HG02610 (cell line): ENCODE measurements around the gene TRIP10.

ENCODE experiments used
- ATAC-seq: cut with Tn5 transposase; IDR thresholded peaks from one replicate; pipeline ENCODE4 v1.9.1; 2021; ENCODE audit warnings: mild to moderate bottlenecking, moderate library complexity; ENCODE audit not compliant: unreplicated experiment

TRIP10 gene

DNA sequence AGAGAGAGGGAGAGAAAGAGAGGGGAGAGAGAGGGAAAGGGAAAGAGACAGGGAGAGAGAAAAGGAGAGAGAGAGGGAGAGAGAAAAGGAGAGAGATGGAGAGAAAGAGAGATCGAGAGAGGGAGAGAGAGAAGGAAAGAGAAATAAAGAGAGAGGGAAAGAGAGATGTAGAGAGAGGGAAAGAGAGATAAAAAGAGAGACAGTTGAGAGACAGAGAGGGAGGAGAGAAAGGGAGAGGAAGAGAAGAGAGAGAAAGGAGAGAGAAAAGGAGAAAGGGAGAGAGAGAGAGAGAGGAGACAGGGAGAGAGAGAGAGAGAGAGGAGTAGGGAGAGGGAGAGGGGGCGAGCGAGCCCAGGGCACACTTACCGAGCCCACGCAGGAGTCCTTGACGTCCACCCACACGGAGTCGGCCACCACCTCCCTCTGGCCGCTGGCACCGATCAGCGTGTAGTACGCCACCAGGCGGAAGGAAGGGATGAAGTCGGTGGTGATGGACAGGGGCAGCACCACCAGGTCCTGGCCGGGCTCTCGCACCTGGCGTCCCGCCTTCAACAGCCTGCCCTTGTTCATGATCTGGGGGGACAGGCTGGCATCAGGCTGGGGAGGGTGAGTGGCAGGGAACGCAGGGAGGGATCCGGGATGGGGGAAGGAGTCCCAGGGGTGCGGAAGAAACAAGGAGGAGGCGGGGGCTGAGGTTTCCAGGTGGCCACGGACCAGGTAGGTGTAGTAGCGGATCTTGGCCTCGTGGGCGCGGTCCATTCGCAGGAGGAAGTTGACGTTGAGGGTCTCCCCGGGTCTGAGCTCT, 29.0 kb upstream of the TRIP10 start:
- no peak for ATAC-seq

DNA sequence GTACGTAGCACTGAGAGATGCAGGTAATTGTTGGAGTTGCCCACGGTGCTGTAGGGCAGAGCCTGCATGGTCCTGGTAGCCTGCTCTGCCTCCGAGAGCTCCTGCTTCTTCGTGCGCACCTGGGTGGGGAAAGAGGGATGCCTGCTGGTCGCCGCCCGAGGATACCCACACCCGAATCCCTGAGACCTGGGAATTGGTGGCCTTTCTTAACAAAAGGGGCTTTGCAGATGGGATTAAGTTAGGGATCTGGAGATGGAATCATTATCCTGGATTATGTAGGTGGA, 28.5 kb upstream of the TRIP10 start:
- no peak for ATAC-seq

DNA sequence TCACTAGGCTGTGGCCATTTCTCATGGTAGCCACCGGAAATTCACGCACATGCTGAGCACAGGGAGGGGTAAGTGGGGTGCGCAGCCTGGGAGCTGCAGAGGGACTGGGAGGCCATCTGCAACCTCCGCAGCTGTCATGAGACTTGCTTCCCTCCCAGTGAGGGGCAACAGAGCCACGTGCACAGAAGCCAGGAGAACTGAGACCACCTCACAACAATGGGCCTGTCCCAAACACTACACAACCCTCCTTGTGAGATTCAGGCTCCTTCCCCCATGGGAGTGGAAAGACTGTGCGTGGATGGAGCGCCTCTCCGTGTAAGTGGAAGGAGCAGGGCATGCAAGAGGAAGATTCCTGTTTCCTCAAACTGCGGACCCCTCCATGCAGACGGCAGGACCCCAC, 27.9 kb upstream of the TRIP10 start:
- no peak for ATAC-seq

DNA sequence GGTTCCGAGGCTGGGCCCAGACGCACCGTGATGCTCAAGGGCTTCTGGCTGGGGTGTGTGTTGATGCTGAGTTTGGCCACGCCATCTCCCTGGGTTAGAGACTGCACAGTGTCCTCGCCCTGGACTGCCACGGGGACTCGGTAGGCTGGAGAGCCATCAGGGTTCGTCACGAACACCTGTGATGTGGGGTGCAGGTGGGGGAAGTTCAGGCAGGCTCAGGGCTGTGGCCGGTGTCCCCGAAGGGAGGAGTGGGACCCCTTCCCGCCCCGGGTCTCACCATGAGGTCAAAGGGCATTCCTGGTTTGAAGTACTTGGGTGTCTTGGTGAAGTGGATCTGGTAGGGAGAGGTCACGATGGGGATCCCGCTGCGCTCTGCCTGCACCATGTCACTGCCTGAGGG, 27.2 kb upstream of the TRIP10 start:
- no peak for ATAC-seq

DNA sequence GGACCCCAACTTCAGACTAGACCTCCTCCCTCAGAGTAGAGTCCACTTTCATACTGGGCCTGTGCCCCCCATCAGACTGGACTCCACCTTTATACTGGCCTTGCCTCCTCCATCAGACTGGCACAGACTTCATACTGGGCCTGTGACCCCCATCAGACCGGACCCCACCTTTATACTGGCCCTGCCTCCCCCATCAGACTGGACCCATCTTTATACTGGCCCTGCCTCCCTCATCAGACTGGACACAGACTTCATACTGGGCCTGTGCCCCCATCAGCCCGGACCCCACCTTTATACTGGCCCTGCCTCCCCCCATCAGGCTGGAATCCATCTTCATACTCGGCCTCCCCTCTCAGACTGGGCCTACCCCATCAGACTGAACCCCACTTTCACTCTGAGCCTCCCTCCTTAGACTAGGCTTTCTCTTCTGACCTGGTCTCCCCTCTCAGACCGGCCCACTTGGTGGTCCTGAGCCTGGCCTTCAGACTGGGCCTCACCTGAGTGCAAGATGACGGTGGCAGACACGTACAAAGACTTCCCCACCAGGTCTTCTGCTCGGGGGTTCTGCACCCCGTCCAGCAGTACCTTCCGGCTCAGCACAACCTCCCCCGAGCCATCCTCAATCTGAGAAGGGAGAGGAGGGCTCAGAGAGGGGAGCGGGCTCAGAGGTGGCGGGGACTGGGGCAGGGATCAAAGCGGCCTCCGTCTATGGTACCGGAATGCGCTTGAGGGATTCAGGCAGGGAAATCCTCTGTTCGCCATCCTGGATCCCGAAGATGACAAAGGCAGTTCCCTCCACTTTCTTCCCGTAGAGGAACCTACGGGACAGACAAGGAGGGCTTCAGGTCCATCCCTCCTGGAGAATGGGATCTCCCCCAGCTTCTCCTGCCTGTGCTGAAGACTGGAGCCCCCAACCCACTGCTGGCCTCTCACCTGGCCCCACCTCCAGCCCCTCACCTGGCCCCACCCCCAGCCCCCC, 26.5 kb upstream of the TRIP10 start:
- ATAC-seq: no peak

DNA sequence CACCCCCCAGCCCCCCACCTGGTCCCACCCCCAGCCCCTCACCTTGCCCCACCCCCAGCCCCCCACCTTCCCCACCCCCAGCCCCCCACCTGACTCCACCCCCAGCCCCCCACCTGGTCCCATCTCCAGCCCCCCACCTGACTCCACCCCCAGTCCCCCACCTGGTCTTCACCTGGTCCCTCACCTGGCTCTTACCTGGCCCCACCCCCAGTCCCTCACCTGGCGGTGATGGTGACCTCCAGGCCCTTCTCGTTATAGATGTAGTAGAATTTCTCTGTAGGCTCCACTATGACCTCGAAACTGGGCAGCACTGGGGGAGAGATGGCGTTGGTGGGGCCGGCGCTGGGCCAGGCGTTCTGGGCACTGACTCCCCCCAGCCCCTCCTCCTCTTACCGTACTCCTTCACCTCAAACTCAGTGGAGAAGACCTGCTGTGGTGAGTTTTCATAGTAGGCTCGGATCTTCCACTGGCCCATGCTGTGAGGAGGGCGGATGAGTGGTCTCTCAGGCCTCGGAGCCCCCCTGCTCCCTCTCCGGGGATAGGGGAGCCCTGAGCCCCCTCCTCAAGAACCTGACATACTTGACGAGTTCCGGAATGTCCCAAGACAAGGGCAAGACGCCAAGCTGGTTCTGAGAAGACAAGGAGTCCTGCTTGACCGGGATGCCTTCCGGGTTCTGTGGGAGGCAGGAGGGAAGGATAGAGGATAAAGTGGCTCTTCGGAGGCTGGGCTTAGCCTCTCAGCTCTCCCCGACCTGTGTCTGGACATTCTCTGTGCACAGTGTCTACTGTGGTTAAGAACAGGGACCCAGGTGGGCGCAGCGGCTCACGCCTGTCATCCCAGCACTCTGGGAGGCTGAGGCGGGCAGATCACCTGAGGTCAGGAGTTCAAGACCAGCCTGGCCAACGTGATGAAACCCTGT, 25.4 kb upstream of the TRIP10 start:
- no peak for ATAC-seq

DNA sequence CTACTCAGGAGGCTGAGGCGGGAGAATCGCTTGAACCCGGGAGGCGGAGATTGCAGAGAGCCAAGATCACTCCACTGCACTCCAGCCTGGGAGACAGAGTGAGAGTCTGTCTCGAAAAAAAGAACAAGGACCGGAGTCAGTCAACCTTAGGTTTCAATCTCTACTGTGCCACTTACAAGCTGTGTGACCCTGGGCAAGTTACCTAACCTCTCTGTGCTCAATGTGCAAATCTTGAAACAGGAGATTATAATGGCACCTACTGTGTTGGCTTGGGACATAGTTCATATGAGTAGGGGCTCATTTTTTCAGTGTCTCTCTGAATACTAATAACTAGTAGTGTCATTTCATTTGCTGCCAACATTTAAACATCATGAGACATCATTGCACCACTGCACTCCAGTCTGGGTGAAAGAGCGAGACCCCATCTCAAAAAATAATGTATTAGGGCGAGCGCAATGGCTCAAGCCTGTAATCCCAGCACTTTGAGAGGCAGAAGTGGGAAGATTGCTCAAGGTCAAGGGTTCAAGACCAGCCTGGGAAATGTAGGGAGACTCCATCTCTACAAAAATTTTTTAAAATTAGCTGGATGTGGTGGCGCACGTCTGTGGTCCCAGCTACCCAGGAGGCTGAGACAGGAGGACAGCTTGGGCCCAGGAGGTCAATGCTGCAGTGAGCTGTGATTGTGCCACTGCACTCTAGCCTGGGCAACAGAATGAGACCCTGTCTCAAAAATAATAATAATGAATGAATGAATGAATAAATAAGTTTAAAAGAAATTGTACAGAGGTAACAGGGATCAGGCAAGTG, 24.5 kb upstream of the TRIP10 start:
- ATAC-seq: no peak

DNA sequence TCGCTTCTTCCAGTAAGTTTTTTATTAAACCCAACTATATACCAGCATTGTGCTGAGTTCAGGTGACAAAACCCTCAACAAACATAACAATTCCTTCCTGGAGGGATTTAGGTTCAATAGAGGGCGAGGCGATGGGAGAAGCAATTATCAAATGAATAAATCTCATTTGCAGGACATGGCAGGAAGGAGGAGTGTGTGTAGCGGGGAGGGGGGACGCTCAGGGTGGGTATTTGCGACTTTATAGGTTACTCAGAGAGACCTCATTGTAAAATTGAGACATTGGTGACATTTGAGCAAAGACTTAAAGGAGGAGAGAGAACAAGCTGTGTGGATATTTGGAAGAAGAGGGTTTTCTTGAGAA, 22.9 kb upstream of the TRIP10 start:
- ATAC-seq: no peak

DNA sequence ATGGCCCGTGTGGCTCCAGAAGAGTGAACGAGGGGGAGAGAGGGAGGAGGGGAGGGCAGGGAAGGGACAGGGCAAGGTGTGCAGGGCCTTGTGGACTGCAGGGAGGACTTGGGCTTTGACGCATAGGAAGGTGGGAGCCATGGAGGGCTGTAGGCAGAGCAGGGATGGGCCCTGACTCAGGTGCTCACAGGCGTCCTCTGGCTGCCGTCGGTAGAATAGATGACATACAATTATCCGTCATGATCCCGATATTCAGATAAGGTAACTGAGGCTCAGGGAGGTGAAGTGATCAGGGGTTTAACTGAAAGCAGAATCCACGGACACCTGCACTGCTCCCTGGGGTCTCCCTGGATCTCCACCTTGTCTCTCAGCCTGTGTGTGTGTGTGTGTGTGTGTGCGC, 22.4 kb upstream of the TRIP10 start:
- no peak for ATAC-seq

DNA sequence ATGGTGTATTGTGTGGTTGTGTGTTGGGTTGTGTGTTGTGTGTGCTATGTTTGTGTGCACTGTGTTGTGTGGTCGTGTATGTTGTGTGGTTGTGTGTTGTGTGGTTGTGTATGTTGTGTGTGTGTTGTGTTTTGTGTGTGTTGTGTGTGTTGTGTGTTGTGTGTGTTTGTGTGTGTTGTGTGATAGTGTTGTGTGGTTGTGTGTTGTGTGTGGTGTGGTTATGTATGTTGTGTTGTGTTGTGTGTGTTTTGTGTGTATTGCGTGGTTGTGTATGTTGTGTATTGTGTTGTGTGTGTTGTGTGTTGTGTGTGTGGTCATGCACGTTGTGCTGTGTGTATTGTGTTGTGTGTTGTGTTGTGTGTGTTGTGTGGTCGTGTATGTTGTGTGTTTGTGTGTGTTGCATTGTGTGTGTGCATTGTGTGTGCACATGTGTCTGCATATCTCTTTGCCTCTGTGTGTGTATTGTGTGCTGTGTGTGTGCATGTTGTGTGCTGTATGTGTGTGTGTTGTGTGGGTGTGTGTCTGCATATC, 22.0 kb upstream of the TRIP10 start:
- ATAC-seq: no peak

DNA sequence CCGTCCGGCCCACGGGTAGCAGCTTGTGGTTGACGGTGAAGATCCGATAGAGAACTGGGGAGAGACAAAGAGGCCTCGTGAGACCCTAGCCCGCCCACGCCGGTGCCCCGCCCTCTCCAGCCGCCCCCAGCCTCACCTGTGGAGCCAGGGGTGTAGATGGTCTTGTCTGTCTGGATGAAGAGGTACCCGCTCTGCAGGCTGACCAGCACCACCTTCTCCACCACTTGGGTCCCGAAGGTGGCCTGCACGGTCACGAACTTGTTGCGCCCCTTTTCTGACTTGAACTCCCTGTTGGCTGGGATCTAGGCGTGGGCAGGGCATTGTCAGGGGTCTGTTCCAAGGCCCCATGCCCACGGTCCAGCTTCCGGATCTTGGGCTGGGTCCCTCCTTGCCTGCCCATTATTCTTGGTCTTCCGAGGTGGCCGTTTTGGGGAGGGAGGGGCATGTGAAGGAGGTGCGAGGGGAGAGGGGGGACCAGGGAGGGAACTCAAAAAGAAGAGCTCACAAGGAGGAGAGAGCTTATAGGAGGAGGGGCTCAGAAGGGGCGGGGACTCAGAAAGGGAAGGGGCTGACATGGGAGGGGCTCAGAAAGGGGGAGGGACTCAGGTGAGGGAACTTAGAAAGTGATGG, 21.3 kb upstream of the TRIP10 start:
- ATAC-seq: no peak

DNA sequence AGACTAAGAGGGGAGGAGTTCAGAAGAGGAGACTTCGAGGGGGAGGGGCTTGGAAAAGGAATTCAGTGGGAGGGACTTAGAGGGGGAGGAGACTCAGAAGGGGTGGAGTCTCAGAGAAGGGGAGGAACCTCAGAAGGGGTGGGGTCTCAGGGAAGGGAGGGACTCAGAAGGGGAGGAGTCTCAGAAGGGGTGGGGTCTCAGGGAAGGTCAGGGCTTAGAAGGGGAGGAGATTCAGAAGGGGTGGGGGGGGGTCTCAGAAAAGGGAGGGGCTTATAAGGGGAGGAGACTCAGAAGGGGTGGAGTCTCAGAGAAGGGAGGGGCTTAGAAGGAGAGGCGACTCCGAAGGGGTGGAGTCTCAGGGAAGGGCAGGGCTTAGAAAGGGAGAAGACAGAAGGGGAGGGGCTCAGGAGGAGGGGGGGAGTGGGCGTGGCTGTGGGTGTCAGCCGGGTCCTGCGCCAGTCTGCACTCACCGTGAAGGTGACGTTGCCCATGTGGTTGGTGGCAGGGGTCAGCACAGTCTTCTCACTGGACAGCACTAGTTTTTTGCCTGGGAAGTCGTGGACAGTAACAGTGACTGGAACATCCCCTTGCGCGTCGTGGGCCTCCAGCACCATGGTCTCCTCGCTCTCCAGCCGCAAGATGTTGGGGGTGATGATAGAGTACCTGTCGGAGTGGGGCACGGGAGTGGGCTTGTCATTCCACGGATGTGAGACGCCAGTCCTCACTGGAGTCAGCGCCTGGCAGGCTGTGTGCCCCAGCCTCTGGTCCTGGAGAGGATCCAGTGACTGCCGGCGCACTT, 20.5 kb upstream of the TRIP10 start:
- no peak for ATAC-seq

DNA sequence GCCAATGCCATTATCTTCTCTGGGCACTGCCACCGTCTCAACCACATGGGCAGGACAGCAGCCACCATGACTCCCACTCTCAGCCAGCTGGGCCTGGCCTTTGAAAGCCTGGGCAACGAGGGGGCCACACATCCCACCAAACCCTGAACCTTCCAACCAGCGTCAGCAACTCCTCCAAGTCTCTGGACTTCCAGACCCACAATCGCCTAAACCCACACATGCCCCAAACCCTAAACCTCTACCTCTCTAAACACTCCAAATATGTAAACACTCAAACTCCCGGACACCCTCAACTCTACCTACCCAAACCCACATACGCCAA, 20.0 kb upstream of the TRIP10 start:
- ATAC-seq: no peak

DNA sequence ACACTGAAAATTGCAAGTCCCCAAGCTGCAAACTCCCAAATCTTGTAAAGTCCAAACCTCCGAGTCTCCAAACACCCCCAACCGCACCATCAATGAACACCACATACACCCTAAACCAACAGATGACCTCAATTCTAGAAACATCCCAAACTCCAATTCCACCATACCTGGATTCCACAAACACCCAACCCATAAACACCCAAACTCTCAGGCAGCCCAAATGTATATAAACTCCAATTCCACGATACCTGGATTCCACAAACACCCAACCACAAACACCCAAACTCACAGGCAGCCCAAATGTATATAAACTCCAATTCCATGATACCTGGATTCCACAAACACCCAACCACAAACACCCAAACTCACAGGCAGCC, 19.5 kb upstream of the TRIP10 start:
- ATAC-seq: no peak

DNA sequence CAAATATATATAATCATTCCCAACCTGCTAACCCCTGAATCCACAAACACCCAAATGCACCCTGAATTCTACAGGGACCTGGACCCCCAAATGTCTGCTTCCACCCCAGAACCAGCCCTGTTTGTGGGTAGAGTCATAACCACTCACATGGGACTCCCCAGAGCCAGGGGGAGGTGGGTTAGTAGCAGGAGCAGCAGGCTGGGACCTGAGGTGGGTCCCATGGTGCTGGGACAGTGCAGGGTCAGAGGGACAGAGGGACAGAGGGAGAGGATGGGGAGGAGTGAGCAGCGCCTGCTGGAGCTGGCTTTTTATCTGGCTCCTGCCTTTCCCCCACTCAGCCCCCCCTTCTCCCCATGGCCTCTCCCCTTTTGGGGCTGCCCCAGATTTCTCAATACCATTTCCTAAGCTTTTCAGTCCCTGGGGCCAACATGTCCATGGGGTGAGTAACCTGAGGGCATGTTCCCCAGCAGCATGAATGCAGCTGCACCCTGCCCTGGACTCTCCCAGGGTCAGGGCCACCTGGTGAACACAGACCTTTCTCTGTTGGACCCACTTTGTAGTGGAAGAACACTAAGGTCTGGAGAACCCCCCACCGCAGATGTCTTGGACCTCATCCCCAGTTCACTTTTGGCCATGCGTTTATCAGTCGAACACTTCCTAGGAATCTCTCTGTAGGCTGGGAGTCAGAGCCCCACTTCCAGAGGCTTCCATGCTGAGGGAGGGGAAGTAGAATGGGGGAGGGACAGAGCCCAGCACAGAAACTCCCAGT, 18.9 kb upstream of the TRIP10 start, which contains the start of gene C3:
Gene C3, minus strand, starts transcription at position 282 of the 769 bp plus-strand sequence. Its CDS starts 61 bp downstream, at position 221.
- no peak for ATAC-seq

DNA sequence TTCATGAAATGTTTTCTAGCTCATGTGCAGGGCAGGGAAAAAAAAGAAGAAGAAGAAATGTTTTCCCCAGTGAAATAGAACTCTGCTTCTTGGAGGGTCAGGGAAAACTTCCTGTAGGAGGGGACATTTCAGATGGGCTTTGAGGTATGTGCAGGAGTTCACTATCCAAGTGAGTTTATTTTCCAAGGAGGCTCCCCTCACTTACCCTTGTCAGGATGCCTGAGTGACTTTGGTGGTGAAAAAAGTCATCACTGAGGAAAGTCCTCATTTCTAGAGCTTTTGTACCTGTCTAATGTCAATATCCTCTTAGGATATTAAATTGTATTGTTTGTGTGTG, 18.4 kb upstream of the TRIP10 start:
- no peak for ATAC-seq

DNA sequence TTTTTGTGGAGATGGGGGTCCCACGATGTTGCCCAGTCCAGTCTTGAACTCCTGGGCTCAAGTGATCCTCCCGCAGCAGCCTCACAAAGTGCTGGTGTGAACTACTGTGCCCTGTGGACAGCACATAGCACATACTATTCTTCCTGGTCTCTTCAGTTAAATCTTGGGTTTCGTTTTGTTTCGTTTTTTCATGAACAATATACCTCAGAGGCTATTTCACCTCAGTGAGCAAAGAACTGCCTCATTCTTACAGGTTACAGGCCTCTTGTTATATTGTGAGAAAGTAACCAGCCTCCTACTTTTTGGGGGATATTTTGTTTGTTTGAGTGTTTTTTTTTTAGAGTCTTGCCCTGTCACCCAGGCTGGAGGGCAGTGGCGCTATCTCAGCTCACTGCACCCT, 17.7 kb upstream of the TRIP10 start:
- ATAC-seq: no peak

DNA sequence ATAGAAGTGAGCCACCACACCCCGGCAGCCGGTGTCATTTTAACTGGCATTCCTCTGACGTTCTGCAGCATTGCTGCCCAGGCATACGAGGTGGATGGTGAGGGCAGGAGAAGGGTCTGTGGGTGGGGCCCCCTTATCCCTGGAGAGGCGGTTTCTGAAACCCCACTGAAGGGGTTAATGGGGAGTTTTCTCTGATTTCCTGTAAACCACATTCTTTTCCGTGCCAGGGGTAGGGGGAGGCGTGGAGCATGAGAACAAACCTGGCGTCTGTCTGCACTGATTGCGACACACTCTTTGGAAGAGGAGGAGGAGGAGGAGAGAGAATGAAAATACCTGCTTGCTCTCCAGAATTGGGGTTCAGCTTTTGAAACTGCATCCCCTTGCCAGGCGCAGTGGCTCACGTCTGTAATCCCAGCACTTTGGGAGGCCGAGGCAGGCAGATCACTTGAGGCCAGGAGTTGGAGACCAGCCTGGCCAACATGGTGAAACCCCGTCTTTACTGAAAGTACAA, 16.3 kb upstream of the TRIP10 start:
- no peak for ATAC-seq
